Measurements from ENCODE around the gene COA8.

Gene COA8

DNA sequence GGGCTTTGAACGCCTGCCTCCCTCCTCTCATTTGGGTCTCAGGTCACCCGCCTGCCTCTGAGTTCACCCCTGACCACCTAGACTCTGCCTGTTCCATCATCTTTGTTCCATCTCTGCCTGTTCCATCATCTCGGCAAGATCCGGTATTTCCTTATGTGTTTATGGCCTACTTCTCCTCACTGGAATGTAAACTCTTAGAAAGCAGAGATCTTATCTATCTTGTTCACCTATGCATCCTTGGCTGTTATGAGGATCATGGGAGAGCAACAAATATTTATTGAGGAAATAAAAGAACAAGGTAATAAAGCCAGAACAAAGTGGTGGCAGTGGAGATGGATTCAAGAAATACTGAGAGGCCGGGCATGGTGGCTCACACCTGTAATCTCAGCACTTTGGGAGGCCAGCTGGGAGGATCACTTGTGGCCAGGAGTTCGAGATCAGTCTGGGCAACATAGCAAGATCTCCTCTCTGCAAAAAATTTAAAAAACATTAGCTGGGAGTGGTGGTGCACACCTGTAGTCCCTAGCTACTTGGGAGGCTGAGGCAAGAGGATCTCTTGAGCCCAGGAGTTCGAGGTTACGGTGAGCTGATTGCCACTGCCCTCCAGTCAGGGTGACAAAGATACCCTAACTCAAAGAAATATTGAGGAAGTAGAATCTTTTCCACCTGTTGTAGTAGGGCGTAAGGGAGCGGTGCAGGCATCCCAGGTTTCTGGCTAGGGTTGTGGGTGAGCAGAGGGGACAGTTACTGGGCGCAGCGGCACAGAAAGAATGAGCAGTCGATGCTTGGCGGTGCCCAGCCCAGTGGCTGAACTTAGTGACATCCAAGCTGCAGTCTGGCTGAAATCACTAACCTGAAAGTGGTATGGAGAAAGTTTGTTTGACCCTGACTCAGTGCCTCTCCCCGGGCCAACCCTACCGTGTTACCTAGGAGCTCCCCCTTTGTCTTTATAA, 64.6 kb downstream of the COA8 start:
- no peak for DNase-seq

DNA sequence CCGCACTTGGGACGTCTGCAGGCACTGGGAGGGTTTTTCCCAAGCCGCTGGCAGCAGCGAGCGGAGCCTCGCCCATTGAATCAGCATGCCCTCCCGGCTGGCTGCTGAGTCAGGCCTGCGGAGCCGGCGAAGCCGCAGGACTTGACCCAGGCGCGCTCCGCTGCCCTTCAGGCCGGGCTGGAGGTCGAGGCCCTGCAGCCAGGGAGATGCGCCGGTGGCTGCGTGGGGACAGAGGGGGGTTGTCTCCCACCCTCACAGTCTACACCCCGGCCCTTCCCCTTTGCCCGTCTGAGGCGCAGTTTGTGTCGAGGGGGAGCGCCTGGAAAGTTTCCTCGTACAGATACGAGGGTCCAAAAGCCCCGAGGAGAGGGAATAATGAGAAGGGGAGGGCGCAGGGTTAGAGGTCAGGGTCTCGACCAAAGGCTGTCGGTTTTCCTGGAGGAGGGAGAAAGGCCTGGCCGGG, 65.5 kb downstream of the COA8 start:
- peak; percentile 58 for DNase-seq

- DNase-seq, result peak; percentile 77
These were observed 66.1 kb downstream of the COA8 start, which contains the start of gene KLC1 for GRCh38 chr14:103628684-103629502. KLC1 (plus strand) TSS chr14:103629211; CDS start chr14:103654565, 25,354 bp downstream.

DNA sequence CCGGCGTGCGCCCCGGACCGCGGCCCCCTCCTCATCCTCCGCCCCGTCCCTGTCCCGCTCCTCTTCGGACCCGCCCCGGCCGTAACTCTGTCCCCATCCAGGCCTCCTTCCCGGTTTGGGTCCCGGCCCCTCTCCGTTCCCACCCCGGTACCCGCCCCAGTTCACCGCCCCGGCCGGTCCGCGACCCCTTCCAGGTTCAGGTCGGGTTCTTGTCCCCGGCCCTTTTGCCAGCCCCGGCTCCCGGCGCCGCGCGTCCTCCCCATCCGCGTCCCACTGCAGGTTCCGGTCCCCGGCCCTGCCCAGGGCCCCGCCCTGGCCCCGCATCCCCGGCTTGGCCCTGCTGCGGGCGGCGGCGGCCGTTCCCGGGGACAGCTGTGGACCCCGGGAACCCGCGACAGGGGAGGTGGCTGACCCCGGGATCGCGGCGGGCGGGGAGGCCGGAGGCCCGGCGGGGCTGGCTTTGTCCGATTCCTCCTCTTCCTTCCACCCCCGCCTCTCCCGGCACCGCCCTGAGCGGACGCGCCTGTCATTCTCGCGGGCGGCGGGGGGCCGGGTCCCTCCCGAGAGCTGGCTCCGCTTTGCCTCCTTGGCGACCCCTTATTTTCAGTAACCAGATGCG, 66.9 kb downstream of the COA8 start:
- DNase-seq, result peak; percentile 29

- DNase-seq, result no peak
These were observed 67.8 kb downstream of the COA8 start for GRCh38 chr14:103630364-103631108.

DNA sequence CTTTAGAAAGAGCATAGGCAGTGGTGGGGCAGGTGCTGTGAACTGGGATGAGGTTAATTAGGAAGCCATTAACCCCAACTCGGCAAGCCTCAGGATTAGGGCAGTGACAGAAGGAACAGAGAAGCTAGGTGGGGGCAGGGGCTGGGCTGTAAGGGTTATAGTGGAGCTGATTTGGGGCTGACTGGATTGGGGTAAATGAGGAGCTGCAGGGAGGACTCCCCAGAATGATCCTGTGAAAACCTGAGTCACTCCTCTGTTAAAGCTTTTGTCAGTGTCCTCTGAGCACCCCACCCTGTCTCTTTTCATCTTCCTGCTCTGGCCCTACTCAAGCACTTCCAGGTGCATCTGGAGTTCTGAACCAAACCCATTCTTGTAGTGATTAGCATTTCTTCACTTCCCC, 70.6 kb downstream of the COA8 start:
- DNase-seq, result no peak

- no peak for DNase-seq
These were observed 71.4 kb downstream of the COA8 start for GRCh38 chr14:103634156-103634555.

DNA sequence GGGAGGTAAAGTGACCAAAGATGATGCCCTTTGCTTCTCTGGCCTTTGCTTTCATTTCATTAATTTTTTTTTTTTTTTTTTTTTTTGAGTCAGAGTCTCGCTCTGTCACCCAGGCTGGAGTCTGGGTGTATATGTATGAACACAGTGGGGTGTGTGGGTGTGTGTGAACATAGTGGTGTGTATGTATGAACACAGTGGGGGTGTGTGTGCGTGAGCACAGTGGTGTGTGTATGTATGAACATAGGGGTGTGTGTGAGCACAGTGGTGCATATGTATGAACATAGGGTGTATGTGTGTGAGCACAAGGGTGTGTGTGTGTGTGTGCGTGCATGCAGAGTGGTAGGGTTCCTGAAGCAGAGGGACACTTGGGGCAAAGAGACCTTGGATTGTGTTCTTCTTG, 75.8 kb downstream of the COA8 start:
- DNase-seq, result no peak

Data from CD4-positive, alpha-beta T cell treated with Interferon gamma for 1 hour (primary cell).